HG03521 (cell line): ENCODE results near the gene UBE2G1.

Experiments
- ATAC-seq: cut with Tn5 transposase; IDR thresholded peaks from one replicate; pipeline ENCODE4 v1.9.1; 2021; ENCODE audit warnings: mild to moderate bottlenecking, moderate library complexity; ENCODE audit not compliant: unreplicated experiment

Gene UBE2G1

DNA sequence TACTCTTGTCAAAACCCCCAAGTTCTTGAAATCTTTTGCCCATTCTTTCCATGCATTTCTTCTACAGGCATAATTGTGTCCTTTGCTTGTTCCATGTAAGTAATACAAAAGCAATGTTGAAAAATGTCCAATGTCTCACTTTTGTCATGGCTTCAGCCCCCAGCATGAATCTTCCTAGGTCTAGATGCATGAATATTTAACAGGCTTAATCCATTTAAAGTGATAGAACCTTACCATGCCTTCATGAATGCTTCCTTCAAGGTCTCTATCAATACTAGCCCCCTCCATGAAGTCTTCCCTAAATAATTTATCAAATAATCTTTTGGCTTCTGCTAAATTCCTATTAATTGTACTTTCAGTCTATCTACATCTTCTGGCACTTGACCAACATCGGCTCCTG is 56.6 kb downstream of the UBE2G1 start:
- no peak for ATAC-seq

DNA sequence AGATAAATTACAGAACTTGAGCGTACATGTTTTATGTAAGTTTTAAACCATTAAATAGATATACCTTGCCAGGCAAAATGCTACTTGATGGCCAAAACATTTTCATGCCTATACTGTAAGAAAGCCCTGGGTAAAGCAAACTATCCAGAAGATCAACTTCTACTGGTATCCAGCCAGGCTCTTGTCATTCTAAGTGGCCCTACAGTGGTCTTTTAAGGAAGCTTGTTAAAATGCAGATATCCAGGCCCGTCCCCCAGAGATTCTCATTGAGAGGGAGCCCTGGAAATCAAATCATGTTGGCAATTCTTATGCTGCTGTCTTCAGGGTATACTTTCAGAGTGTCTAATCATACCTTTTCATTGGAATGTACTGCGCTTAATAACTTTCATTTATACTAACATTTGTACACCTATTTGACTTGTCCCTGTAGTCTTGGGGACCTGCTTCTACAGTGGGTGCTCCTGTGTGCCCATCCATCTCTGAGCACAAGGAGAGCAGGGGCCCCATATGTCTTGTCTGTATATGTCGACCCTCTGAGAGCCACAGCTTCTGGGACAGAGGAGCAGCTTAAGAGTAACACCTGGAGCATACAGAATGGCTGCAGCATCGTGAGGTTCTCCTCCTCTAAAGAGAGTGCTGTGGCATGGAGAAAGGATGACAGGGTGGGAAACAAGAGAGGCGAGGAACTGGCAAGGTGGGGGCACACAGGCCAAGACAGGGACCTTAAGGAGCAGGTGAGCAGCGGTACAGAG is 59.1 kb downstream of the UBE2G1 start:
- ATAC-seq: no peak

DNA sequence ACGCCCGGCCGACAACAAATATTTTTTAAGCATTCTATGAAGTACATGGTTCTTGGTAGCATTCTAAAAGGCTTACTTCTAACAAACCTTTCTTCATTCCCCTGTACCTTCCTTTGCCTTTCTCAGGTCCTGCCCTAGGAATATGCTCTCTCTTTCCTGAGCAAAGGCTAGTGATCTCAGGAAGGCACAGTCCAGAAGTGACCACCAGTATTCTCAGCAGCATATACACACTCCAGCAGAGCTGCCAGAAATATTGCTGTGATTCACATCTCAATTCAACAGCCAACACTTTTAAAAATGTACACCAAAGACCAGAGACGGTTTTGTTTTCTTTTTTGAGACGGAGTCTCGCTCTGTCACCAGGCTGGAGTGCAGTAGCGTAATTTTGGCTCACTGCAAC is 61.3 kb downstream of the UBE2G1 start:
- ATAC-seq: no peak

DNA sequence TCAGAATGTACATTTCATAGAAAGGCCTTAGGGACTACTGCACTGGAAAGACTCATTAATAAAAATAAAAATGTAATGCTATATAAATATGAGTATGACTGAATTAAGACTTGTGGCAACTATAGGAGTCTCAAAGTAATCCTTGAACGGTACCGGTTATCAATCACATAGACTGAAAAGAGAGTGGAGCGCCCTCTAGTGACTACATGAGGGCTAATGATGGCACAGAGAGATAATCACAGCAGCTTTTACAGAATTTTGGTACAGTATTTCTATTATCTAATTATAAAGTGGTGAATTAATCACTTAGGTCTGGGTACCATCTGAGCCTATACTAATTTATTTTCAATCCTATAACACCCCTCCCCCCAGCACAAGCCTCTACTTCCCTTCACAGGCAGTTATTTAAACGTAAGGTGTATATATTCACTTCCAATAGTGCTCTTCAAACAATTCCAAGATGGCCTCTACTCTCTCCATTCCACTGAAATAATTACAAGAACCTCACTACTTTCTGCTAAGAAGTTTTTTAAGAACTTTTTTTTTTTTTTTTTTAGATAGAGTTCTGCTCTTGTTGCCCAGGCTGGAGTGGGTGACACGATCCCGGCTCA is 62.0 kb downstream of the UBE2G1 start:
- ATAC-seq: no peak

DNA sequence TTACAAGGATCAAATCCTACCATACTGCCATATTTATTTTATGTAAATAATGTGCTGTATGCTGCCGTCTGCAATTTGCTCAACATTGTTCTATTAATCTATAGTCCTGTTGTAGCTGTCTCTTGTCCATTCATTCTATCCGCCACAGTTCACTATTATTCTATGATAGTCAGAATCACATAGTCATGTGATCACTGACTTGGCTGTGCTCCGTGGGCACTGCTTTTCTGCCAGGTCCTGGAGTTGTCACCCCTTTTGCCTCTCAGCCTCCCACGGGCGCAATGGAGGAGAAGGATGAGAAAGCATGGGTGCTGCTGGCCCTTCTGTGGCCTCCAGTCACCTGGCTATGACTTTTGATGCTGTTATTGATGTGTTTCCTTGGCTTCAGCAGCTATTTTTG is 65.4 kb downstream of the UBE2G1 start:
- ATAC-seq: no peak

DNA sequence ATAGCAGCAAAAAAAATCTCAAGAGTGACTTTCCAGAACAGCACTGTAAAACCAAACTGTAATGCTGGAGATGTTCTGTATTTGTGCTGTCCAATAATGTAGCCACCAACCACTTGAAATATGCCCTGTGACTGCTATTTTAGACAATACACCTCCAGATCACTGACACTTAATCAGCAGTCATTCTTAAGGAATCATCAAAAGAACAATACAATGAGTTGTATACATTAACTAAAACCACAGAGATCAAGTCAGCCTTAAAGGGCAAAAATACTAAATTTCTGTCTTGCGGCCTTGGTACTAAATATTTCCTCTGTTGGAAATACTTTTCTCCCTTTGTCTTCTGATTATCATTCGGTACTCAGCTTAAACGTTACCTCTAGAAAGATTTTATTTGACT is 69.1 kb downstream of the UBE2G1 start:
- ATAC-seq: no peak

DNA sequence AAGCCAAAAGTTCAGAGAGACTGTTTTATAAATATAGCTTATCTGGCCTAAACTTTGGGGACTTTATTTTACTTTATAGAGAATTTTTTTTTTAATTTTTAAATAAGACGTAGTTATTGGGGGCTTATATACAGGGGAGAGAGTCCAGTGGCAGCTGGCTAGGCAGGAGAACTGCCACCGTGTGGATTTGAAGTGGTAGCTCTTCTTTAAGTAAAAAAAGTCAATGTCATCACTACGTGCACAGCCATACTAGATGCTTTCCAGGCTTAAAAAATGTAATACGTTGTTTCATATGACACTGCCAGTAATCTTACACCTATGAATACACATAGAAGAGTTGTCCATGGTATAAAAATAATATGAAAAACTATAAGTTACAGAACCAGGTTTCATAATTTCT is 70.8 kb downstream of the UBE2G1 start:
- no peak for ATAC-seq

DNA sequence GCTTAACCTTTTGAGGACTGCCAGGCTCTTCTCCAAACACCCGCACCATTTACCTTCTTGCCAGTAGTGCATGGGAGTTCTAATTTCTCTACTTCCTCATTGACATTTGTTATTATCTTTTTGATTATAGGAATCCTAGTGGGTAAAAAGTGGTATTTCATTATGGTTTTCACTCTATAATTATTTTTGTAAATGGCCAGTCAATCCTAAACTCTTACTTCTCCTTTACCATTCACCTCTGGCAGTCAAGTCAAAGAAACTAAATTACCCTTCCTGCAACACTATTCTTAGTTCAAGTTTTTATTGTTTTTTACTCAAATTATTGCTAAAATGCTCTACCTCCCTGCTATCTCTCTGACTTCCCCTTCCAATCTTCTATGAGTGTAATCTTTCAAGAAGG is 72.9 kb downstream of the UBE2G1 start:
- no peak for ATAC-seq

DNA sequence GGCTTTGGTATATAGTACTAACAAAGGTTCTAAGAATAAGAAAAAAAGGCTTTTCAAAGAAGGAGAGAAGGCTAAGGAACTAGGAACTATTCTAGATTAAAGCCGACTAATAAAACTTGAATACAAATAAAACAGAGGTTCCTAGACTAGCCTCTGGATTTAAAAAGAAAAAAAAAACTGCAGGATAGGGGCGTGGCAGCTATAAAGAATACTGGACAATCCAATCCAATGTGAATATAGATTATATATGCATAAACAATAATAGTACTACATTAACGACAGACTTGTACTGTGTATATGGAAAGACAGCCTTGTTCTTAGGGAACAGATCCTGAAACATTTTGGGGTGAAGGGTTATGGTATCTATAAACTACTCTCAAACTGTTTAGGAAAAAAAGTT is 78.8 kb downstream of the UBE2G1 start:
- no peak for ATAC-seq

DNA sequence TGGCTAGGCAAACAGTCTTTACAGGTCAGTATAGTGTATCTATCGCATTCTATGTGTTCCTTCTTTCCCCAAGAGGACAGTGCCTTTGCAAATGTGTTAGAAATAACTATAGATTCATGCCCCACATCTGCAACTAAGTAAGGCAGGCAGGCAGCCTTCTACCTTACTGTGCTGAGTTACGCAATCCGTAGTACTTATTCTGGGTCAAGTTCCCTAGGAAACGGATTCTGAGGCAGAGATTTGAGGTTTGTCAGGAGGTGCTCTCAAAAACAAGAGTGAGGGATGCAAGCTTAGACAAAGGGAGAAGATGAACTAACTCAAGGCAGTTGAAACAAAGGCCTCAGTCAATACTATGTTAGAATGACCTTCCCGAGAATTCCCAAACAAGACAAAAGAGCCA is 90.0 kb downstream of the UBE2G1 start:
- no peak for ATAC-seq

DNA sequence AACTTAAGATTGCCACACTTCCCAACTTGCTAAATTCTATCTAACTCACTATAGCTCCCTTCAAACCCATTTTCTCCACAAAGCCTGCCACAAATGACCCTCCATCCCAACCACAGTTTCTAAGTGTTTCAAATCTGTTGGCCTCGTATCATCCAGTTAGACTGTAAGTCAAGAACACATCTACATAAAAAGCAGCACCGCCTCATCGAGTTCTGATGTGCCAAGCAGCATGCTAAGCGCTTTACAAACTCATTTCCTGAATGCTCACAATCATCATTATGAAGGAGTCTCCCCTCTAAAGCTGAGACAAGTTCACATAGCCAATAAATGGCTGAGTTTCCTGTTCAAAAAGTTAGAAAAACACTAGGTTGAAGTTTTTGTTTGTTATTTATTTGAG is 93.5 kb downstream of the UBE2G1 start:
- no peak for ATAC-seq

DNA sequence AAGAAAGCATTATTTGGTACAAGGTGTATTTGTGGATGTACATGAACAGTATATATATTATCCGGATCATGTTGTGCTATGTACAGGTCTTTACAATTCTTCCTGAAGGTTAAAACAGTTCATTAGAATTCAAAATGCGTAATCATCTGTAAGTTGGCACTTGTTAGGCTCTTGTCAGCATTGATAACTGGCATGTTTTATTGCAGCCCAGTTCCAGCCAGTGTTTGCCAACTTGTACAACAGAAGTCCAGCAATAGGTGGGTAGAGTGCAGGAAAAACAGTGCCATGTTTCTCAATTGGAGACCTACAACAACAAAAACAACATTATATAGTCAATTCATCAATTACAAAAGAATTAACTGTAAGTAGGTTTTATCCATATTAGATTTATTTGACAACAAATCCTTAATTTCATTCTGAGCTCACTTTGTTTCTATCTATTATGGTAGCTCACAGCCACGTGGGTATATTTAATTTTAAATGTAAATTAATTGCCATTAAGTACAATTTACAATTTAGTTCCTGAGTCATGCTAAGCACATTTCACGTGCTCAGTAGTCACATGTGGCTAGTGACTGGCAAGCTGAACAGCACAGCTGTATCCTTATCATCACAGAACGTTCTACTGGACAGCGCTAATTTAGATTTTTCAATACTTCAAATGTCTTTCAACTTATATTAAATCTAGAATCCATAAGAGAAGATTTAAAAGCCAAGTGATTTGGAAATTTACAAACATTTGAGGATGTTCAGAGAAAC is 94.1 kb downstream of the UBE2G1 start:
- no peak for ATAC-seq

DNA sequence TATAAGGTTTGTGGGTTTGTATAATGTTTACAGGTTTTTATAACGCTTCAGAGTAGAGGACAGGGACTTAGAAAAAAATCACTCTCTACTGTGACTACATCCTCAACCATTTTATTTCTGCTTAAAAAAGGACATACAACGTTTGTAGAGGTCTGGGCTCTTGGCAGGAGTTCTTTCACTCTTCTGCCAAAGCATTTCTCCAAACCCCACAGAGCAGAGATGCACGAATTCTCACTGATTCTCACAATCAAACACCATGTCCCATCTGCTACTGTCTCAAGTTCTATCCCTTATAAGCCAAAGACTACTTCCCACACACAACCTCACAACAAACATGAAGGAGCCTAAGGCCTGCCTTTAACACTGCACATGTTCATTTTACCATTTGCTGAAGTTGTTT is 95.7 kb downstream of the UBE2G1 start:
- ATAC-seq: no peak

DNA sequence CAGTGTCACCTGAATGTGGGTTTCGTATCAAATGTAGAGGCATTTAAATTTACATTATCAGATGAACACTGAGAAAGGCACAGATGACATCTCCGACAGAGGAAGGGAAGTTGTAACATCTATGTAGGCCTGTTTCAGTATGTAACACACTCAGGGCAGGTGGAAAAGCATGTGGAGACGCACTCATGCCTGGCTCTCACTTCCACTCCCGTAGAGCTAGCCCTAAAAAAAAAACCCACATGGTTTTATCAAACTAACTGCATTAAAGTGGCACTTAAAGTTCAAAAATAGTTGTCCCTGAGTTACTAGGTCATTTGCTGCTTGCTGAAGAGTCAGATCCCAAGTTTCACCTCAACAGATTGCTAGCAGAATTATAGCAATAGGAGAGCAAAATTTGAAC is 96.6 kb downstream of the UBE2G1 start:
- ATAC-seq: no peak

DNA sequence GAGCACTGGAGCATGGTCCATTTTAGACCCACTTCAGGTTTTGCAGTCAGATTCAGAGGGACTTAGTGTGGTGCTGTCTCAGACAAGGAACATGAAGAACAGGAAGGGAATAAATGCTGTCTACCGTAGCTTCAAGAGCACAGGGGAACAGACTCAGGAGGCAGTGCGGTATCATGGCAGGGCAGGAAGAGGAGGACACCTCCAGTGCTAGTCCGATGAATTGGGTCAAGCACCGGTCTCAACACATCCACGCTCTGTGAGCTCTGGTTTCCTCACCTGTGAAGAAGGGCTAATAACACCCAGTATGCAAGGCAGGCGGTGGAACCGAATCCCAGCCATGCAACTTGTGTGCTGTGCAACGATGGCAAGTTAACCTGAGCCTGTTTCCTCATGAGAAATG is 99.1 kb downstream of the UBE2G1 start:
- ATAC-seq: no peak

DNA sequence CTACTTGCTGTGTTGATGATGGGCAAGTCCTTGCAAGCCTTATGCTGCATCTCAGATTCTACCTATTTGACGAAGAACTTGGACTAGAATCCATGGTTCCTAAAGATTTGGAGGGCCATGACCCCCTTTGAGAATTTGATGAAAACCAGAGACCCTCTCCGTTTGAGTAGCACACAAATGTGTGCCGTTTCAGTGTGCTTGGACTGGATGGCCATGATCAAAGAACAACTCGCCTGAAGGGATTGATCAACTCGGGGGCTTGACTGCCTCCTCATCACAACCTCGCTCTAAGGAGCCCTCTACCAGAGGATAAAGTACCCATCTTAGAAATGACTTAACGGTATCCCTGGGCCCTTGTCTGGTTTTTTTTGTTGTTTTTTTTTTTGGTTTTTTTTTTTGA is 99.9 kb downstream of the UBE2G1 start:
- ATAC-seq: no peak

DNA sequence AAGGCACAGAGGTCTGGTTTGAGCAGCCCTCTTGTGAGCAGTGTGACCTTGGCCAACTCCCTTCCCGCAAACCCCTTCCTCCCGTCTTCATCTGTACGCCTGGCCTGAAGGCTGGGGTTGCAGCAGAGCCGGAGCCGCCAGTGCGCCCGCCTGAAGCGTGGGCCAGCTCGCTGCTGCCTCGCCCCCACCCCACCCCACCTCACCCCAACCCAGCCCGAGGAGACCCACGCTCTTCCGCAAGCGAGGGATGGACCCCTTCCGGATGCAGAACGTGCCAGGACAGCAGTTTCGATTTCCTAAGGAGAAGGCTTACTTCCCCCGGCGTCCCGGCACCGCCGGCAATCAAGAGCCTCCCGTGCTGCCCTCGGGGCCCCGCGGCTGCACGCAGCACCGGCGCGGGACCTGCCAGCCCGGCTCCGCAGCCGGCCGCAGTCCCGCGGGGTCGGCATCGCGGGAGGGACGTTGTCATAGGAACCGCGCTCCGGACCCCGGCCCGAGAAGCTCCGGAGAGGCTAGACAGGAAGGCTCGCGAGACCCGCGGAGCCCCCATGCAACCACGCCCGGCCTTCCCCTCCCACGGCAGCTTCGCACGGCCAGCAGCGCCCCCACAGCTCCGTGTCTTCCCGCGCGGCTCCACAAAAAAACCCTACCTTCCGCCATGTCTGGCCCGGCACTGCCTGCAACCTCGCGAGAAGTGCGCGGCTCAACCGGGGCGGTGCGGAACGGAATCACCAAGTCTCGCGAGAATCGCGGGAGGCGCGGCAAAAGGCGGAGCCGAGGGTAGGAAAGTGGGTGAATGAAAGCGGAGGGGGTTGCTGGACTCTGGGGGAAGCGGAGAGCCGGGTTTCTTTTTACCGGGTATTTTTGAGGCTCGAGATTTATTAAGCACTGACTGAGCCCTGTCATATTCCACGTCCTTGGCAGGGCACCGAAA is 102.9 kb downstream of the UBE2G1 start, which contains the start of gene ANKFY1:
Gene ANKFY1, minus strand, starts transcription at position 698 of the 934 bp plus-strand sequence. Its CDS starts 38 bp downstream, at position 660.
- peak; percentile 87 for ATAC-seq

DNA sequence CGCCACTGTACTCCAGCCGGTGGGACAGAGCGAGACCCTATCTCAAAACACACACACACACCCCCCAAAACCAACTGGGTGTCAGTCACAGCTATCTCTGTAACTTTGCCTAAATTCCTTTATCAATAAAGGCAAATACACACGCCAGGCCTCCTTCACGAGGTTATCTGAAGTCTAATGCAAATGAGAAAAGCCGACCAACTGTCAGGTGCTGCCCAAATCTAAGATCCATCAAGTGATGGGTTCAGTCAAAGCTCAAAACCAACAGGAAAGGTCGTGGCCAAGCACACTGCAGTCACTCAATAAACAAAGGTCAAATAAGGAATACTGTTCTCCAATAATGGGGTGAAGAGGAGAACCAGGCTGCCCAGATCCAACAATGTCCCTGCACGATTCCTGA is 103.8 kb downstream of the UBE2G1 start:
- no peak for ATAC-seq

DNA sequence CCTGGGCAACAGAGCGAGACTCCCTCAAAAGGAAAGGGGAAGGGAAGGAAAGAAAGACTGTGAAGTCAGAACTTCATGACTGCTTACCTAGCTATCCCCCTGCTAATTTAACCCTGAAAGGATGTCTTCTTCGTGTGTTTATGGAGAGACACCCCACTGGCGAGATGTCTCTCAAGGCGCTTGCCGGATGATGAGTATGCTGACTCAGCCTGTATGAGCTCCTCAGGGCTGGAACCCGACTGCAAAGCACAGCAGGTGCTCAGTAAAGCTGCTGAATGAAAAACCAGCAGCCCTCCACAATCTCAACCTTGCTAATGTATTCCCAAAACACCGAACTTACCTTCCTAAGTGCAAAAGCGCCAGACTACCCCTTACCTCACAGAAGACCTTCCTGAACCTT is 105.0 kb downstream of the UBE2G1 start:
- no peak for ATAC-seq

DNA sequence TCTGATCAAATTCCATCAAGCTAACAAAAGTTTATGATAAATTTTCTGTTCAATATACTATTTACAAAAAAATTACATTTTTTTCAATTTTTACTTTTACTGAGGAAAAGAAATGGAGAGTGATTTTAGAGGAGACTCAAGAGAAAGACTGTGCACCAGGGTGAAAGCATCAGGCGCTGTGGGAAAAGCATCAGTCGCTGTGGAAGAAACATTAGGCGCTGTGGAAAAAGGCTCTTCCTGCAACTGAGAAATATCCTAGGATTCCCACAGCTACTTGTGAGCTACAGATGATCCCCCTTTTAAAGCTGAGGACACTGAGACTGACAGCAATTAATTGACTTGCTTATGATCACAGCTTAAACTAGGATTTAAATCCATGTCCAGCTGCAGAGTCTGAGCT is 107.6 kb downstream of the UBE2G1 start:
- no peak for ATAC-seq

DNA sequence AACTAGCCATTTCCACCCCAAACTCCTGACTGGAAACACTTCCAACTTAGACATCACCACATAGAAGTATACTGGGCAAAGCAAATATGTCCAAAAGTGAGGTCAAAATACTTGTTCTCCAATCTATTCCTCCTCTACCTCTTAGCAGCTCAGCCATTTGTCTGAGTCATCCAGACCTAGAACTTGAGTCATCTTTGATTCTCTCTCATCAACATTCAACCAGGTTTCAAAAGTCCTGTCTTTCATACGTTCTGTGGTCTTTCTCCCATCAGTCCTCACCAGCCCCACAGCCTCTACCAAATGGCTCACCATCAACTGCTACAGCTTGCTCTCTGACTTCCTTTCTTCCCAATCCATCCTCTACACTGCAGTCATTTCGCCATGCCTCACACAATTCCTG is 109.5 kb downstream of the UBE2G1 start:
- no peak for ATAC-seq
